Skeletal muscle tissue (tissue), 4 donors: Measurements from ENCODE around the gene EGLN3. TPM values are rescaled to one million over a fixed set of nuclear protein-coding genes. Genes with fewer than 3 reads are reported as not detected.

Experiments used
- H3K27ac ChIP-seq: one replicate; pipeline ENCODE4 v1.7.0; 2013; ENCODE audit warnings: mild to moderate bottlenecking, low read depth, low read length, inconsistent platforms
- H3K27me3 ChIP-seq, 3 donors: one replicate each; pipeline ENCODE4 v1.7.0; 2013; ENCODE audit warnings: low read length in 3 of 3; ENCODE audit not compliant: control insufficient read depth in 3 of 3, insufficient read depth in 3 of 3
- H3K36me3 ChIP-seq, 3 donors: one replicate each; pipeline ENCODE4 v1.7.0; 2013; ENCODE audit warnings: low read length in 3 of 3; ENCODE audit not compliant: control insufficient read depth in 3 of 3, insufficient read depth in 3 of 3
- H3K4me1 ChIP-seq, 3 donors: one replicate each; pipeline ENCODE4 v1.7.0; 2013; ENCODE audit warnings: low read length in 3 of 3, mild to moderate bottlenecking in 3 of 3; ENCODE audit not compliant: control insufficient read depth in 3 of 3, insufficient read depth in 3 of 3
- H3K4me3 ChIP-seq, 3 donors: one replicate each; pipeline ENCODE4 v1.7.0; 2013; ENCODE audit warnings: low read length in 3 of 3
- H3K9ac ChIP-seq, 3 donors: one replicate each; pipeline ENCODE4 v1.7.0; 2013; ENCODE audit warnings: low read length in 3 of 3, mild to moderate bottlenecking in 3 of 3, moderate library complexity in 2 of 3, low read depth in 1 of 3
- H3K9me3 ChIP-seq, 3 donors: one replicate each; pipeline ENCODE4 v1.7.0; 2013; ENCODE audit warnings: low read length in 3 of 3; ENCODE audit not compliant: control insufficient read depth in 3 of 3
- total RNA-seq: library from RNA; depleted of rRNA; stranded (reverse); fragments of >200 nt; gene quantifications from one replicate; pipeline ENCODE4 v1.2.3, GENCODE V29; 2014
- donor health status: Osteomylitis.

EGLN3 gene
- total RNA-seq, 1 donor from 2014 or later, result 60.0 TPM

GRCh38 chr14:33917661-33918060 is 33.2 kb downstream of the EGLN3 start:
- peaks cover 2 to 15% (median 10%) of the 10 kb centered on the region in 3 donors for H3K4me1 ChIP-seq
- no peak overlapping the region for H3K9ac ChIP-seq
- H3K36me3 ChIP-seq, result no peaks in the 10 kb centered on the region
- H3K9me3 ChIP-seq, result no peaks in the 10 kb centered on the region
- H3K27me3 ChIP-seq, result no peaks in the 10 kb centered on the region
- no peak overlapping the region for H3K4me3 ChIP-seq
- no peak overlapping the region for H3K27ac ChIP-seq

GRCh38 chr14:33916663-33917565 is 34.0 kb downstream of the EGLN3 start:
- H3K27ac ChIP-seq, result peak overlapping the region; percentile 7

DNA sequence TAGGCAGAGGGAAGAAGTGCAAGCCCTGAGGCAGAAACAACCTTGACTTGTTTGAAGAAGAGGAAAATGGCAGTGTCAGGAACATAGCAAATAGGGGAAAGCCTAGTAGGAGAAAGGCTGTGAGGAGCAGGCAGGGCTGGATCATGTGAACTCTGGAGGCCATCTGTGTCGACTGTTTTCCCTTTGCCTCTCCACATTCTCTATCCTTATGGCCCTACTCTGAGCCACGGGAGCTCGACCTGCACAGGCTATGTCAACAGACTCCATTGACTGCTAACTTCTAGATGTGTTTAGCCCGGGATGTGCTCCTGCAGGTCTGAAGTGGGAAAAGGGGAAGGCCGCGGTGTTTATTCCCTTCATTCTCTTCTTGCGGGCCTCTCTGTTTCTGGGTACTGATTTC is 35.2 kb downstream of the EGLN3 start:
- peaks cover 2 to 15% (median 10%) of the 10 kb centered on the region in 3 donors for H3K4me1 ChIP-seq
- no peaks in the 10 kb centered on the region for H3K9me3 ChIP-seq
- no peaks in the 10 kb centered on the region for H3K27me3 ChIP-seq
- H3K9ac ChIP-seq, result no peak overlapping the region
- no peak overlapping the region for H3K27ac ChIP-seq
- H3K4me3 ChIP-seq, result no peak overlapping the region
- H3K36me3 ChIP-seq, result no peaks in the 10 kb centered on the region

More at GRCh38 chr14:33916663-33917565, 34.0 kb downstream of the EGLN3 start:
- H3K4me3 ChIP-seq, result no peak overlapping the region
- peak overlapping the region in 1 of 3 donors; percentile 2 for H3K9ac ChIP-seq
- peaks cover 2 to 15% (median 10%) of the 10 kb centered on the region in 3 donors for H3K4me1 ChIP-seq
- no peaks in the 10 kb centered on the region for H3K27me3 ChIP-seq
- no peaks in the 10 kb centered on the region for H3K9me3 ChIP-seq
- no peaks in the 10 kb centered on the region for H3K36me3 ChIP-seq

DNA sequence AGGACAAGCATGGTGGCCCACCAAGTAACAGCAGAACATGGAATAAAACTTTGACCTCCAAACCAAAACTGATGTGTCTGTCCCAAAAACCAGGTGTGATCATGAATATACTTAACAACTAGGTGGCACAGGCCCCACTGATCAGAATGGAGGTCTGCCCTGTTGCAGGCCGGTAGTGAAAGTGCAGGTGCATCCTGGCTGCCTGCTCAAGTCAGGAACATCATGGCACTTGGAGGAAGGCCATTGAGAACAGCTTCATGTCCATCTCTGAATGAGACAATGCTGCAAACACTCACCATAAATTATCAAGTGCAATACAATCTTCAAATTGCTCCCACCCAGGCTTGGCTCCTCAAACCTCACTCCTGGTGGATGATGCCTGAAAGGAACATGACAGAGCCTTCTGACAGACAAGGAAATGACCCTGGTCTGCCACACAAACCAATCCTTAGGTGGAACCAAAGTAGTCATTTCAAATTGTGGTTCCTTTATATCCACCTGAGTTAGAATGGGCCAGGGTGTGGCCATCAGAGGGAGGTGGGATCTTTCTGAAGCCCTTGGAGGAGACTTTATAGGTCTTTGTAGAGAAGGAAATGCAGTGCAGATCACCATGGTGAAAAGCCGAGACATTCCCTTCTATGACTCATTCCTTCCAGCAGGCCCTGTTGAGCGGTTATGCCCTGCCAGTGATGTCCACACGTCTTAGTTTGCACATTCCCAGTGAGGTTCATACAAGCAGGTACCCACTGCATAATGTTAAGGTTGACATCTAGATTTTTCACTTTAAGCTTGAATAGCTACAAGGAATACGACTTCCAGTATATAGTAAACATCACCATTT is 36.0 kb downstream of the EGLN3 start:
- Histone ChIP-seq H3K4me1 (peaks cover 2 to 15% (median 10%) of the 10 kb centered on the region in 3 donors), H3K27me3 (no peaks in the 10 kb centered on the region), H3K27ac (no peak overlapping the region), H3K4me3 (no peak overlapping the region), H3K36me3 (no peaks in the 10 kb centered on the region), H3K9me3 (no peaks in the 10 kb centered on the region), H3K9ac (no peak overlapping the region)

DNA sequence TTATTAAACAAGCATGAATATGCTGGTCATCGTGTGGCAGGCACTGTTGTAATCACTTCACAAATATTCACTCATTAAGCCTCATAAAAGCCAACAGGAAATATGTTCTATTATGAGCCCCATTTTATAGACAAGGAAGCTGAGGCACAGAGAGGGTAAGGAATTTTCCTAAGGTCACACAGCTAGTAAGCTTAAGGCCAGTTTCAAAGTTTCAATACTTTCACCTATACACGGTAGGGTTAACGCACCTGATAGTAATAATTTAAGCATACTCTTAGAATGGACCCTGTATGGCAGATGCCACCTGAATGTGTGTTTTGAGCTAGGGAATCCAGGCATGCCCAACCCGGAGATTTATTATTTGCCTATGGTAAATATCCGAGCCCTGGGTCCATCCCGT is 39.8 kb downstream of the EGLN3 start:
- Histone ChIP-seq H3K9ac (no peak overlapping the region), H3K27me3 (no peaks in the 10 kb centered on the region), H3K27ac (no peak overlapping the region), H3K36me3 (no peaks in the 10 kb centered on the region), H3K4me1 (peaks cover 0 to 2% (median 1%) of the 10 kb centered on the region in 3 donors), H3K9me3 (no peaks in the 10 kb centered on the region), H3K4me3 (no peak overlapping the region)

DNA sequence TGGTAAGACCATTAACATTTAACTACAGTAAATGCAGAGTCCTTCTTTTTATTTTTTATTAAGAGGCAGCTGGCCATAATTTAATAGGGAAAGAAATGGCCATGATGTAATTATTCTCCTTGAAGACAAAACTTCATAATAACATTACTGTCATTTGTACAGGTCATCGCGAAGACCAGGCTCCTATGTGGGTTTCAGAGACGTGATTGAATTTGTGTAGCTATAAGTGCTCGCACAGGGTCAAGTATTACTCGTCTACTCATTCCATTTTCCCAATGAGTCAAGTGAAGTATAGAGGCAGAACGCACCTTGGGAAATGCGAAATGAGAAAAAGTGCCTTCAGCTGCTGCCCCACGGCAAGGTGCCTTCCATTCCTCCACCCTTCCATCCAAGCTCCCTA is 40.4 kb downstream of the EGLN3 start:
- H3K9ac ChIP-seq, result no peak overlapping the region
- no peak overlapping the region for H3K4me3 ChIP-seq
- H3K4me1 ChIP-seq, result no peaks in the 10 kb centered on the region
- no peak overlapping the region for H3K27ac ChIP-seq
- no peaks in the 10 kb centered on the region for H3K27me3 ChIP-seq
- no peaks in the 10 kb centered on the region for H3K9me3 ChIP-seq
- H3K36me3 ChIP-seq, result no peaks in the 10 kb centered on the region

GRCh38 chr14:33909380-33910084 is 41.3 kb downstream of the EGLN3 start:
- Histone ChIP-seq H3K27ac (no peak overlapping the region), H3K27me3 (no peaks in the 10 kb centered on the region), H3K4me3 (no peak overlapping the region), H3K4me1 (no peaks in the 10 kb centered on the region), H3K9me3 (no peaks in the 10 kb centered on the region), H3K9ac (no peak overlapping the region), H3K36me3 (no peaks in the 10 kb centered on the region)

DNA sequence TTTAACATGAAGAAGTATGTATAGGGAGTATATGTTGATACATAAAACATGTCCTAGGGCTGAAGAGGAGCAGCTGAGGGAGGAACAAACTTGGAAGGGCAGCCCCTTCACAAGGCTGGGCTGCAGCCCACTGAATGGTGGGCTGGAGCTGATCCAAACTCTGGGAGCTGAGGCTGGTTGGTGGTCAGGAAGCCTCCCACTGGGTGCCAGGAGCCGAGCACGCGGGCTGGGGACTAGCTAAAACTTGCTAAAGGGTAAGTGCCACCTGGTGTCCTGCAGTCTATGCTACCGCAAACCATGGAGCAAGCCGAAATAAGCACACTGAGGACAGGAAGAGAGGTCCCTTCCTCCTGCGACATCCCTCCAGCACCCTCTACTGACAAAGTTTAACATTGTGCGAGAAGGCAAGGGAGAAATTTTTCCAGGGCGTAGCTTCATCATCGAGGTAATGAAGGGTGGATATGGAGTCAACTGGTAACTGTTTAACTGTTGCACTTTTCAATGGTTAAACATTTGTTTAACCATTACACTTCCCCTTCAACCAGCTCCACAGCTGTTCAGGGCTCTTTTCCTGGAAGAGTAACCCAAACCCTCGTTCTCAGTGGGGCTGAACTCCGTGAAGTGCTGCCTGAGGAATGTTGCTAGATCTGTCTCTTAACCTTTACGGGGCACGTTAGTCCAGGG is 42.2 kb downstream of the EGLN3 start:
- H3K4me3 ChIP-seq, result no peak overlapping the region
- no peaks in the 10 kb centered on the region for H3K27me3 ChIP-seq
- H3K36me3 ChIP-seq, result no peaks in the 10 kb centered on the region
- no peak overlapping the region for H3K9ac ChIP-seq
- H3K9me3 ChIP-seq, result no peaks in the 10 kb centered on the region
- H3K27ac ChIP-seq, result no peak overlapping the region
- H3K4me1 ChIP-seq, result no peaks in the 10 kb centered on the region

- Histone ChIP-seq H3K36me3 (no peaks in the 10 kb centered on the region), H3K27me3 (no peaks in the 10 kb centered on the region), H3K4me1 (no peaks in the 10 kb centered on the region), H3K9ac (no peak overlapping the region), H3K4me3 (no peak overlapping the region), H3K9me3 (no peaks in the 10 kb centered on the region), H3K27ac (no peak overlapping the region)
Observed at GRCh38 chr14:33906968-33907367, 43.9 kb downstream of the EGLN3 start.
